Measurements from ENCODE around the gene TTC9. TPM values are rescaled to one million over a fixed set of nuclear protein-coding genes. Genes with fewer than 3 reads are reported as not detected.

Gene TTC9
- total RNA-seq, 1 donor from 2014 or later = 2.5 TPM

- H3K27me3 Mint-ChIP-seq (ENCODE audit: low read depth) = peaks cover 2% of the 10 kb centered on the region
- no peak for DNase-seq (ENCODE audit: low spot score)
- no peaks in the 10 kb centered on the region for H3K9me3 Mint-ChIP-seq (ENCODE audit: low read depth)
- no peak for TF ChIP-seq CTCF (IDR thresholded peaks at IDR 0.05)
- H3K27ac Mint-ChIP-seq (ENCODE audit: unreplicated experiment) = no peak overlapping the region
- H3K4me1 Mint-ChIP-seq (ENCODE audit: low read depth) = peaks cover 10% of the 10 kb centered on the region
- H3K36me3 Mint-ChIP-seq (ENCODE audit: low read depth) = no peaks in the 10 kb centered on the region
- no peak overlapping the region for H3K4me3 Mint-ChIP-seq (ENCODE audit: unreplicated experiment)
Measured at GRCh38 chr14:70652871-70653270, 11.2 kb downstream of the TTC9 start.

- Mint-ChIP-seq H3K4me1 (ENCODE audit: low read depth) (peaks cover 10% of the 10 kb centered on the region), H3K27ac (ENCODE audit: unreplicated experiment) (no peak overlapping the region), H3K9me3 (ENCODE audit: low read depth) (no peaks in the 10 kb centered on the region), H3K27me3 (ENCODE audit: low read depth) (peaks cover 2% of the 10 kb centered on the region), H3K4me3 (ENCODE audit: unreplicated experiment) (no peak overlapping the region), H3K36me3 (ENCODE audit: low read depth) (no peaks in the 10 kb centered on the region)
- no peak for TF ChIP-seq CTCF (IDR thresholded peaks at IDR 0.05)
- no peak for DNase-seq (ENCODE audit: low spot score)
Measured at GRCh38 chr14:70653662-70654061, 11.9 kb downstream of the TTC9 start.

GRCh38 chr14:70654632-70655031 lies 12.9 kb downstream of the TTC9 start:
- Mint-ChIP-seq H3K9me3 (ENCODE audit: low read depth) (no peaks in the 10 kb centered on the region), H3K36me3 (ENCODE audit: low read depth) (no peaks in the 10 kb centered on the region), H3K27me3 (ENCODE audit: low read depth) (peaks cover 2% of the 10 kb centered on the region), H3K4me1 (ENCODE audit: low read depth) (peaks cover 10% of the 10 kb centered on the region), H3K27ac (ENCODE audit: unreplicated experiment) (no peak overlapping the region), H3K4me3 (ENCODE audit: unreplicated experiment) (no peak overlapping the region)
- no peak for DNase-seq (ENCODE audit: low spot score)
- no peak for TF ChIP-seq CTCF (IDR thresholded peaks at IDR 0.05)

- Mint-ChIP-seq H3K27me3 (ENCODE audit: low read depth) (peaks cover 2% of the 10 kb centered on the region), H3K36me3 (ENCODE audit: low read depth) (no peaks in the 10 kb centered on the region), H3K9me3 (ENCODE audit: low read depth) (no peaks in the 10 kb centered on the region), H3K27ac (ENCODE audit: unreplicated experiment) (peak overlapping the region; percentile 50), H3K4me3 (ENCODE audit: unreplicated experiment) (no peak overlapping the region), H3K4me1 (ENCODE audit: low read depth) (peaks cover 10% of the 10 kb centered on the region)
- no peak for TF ChIP-seq CTCF (IDR thresholded peaks at IDR 0.05)
- DNase-seq (ENCODE audit: low spot score) = no peak
Measured at GRCh38 chr14:70655110-70655826, 13.6 kb downstream of the TTC9 start.

GRCh38 chr14:70658899-70659298 lies 17.2 kb downstream of the TTC9 start:
- DNase-seq (ENCODE audit: low spot score) = no peak
- peaks cover 13% of the 10 kb centered on the region for H3K4me1 Mint-ChIP-seq (ENCODE audit: low read depth)
- H3K27me3 Mint-ChIP-seq (ENCODE audit: low read depth) = no peaks in the 10 kb centered on the region
- no peaks in the 10 kb centered on the region for H3K36me3 Mint-ChIP-seq (ENCODE audit: low read depth)
- H3K9me3 Mint-ChIP-seq (ENCODE audit: low read depth) = peaks cover 2% of the 10 kb centered on the region
- no peak for TF ChIP-seq CTCF (IDR thresholded peaks at IDR 0.05)
- H3K4me3 Mint-ChIP-seq (ENCODE audit: unreplicated experiment) = no peak overlapping the region
- no peak overlapping the region for H3K27ac Mint-ChIP-seq (ENCODE audit: unreplicated experiment)
